ENCODE measurements around the gene GULP1.

GULP1 gene

DNA sequence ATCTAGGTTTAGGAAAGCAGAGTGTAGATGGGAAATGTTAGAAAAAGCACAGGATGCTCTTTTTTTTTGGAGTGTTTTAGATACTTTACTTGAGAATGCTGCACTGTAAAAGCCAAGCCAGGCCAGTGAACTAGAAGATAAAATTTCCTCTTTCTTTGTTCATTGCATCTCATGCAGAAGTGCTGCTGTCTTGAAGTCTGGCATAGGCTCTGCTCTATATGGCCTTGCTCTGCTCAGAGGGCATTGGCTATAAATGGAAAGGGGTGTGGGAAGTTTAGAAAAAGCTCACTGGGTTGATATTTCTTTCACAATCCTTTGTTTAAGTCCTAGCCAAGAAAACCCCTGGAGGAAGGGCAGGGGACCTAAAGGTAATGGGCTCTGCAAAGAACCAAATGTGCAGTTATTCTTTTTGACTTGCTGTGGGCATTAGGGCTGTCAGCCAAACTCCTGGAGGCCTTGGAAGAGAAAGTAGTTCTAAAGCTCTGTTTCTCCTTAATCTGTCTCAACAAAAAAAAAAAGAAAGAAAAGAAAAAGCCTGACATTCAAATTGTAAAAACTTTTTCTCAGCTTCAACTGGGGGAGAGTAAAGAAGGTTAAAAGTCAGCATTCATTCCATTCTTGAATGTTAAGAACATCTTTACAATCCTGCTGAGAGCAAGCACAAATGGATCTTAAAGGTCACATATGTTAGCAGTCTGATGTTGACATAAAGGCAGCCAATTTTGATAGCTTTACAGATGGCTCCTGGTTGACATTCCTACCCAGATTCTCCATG, 338.3 kb downstream of the GULP1 start:
- H3K36me3 ChIP-seq (ENCODE audit: control insufficient read depth, low read length): no peaks in the 10 kb centered on the region
- no peaks in the 10 kb centered on the region for H3K9me3 ChIP-seq (ENCODE audit: control insufficient read depth, insufficient read depth, low read length)
- no peaks in the 10 kb centered on the region for H3F3A ChIP-seq (ENCODE audit: control insufficient read depth, insufficient read depth)
- no peaks in the 10 kb centered on the region for H4K20me1 ChIP-seq (ENCODE audit: control insufficient read depth, insufficient read depth, low read depth, low read length)
- no peak for TF ChIP-seq EZH2phosphoT487 (IDR thresholded peaks at IDR 0.05; ENCODE audit: borderline replicate concordance, low read length)
- TF ChIP-seq CTCF (IDR thresholded peaks at IDR 0.05; ENCODE audit: low read depth, low read length, poor library complexity, severe bottlenecking): no peak
- no peak overlapping the region for H3K4me3 ChIP-seq (ENCODE audit: low read length)
- no peak overlapping the region for H3K27ac ChIP-seq (ENCODE audit: low read depth, low read length)
- no peaks in the 10 kb centered on the region for H3K79me2 ChIP-seq (ENCODE audit: control insufficient read depth, low read length)
- no peaks in the 10 kb centered on the region for H3K27me3 ChIP-seq (ENCODE audit: control insufficient read depth, low read length)
- H3K4me2 ChIP-seq (ENCODE audit: low read length): no peak overlapping the region
- no peaks in the 10 kb centered on the region for H3K4me1 ChIP-seq (ENCODE audit: control insufficient read depth, low read length)
- no peaks in the 10 kb centered on the region for H3K9me2 ChIP-seq (replicated peaks; ENCODE audit: control insufficient read depth, low read length)

GRCh38 chr2:188631037-188631809, 339.5 kb downstream of the GULP1 start:
- no peak overlapping the region for H3K4me3 ChIP-seq (ENCODE audit: low read length)
- H4K20me1 ChIP-seq (ENCODE audit: control insufficient read depth, insufficient read depth, low read depth, low read length): no peaks in the 10 kb centered on the region
- no peaks in the 10 kb centered on the region for H3F3A ChIP-seq (ENCODE audit: control insufficient read depth, insufficient read depth)
- no peaks in the 10 kb centered on the region for H3K79me2 ChIP-seq (ENCODE audit: control insufficient read depth, low read length)
- no peaks in the 10 kb centered on the region for H3K36me3 ChIP-seq (ENCODE audit: control insufficient read depth, low read length)
- no peaks in the 10 kb centered on the region for H3K4me1 ChIP-seq (ENCODE audit: control insufficient read depth, low read length)
- H3K9me2 ChIP-seq (replicated peaks; ENCODE audit: control insufficient read depth, low read length): no peaks in the 10 kb centered on the region
- no peaks in the 10 kb centered on the region for H3K27me3 ChIP-seq (ENCODE audit: control insufficient read depth, low read length)
- TF ChIP-seq EZH2phosphoT487 (IDR thresholded peaks at IDR 0.05; ENCODE audit: borderline replicate concordance, low read length): no peak
- TF ChIP-seq CTCF (IDR thresholded peaks at IDR 0.05; ENCODE audit: low read depth, low read length, poor library complexity, severe bottlenecking): no peak
- H3K4me2 ChIP-seq (ENCODE audit: low read length): no peak overlapping the region
- no peak overlapping the region for H3K27ac ChIP-seq (ENCODE audit: low read depth, low read length)
- no peaks in the 10 kb centered on the region for H3K9me3 ChIP-seq (ENCODE audit: control insufficient read depth, insufficient read depth, low read length)

GRCh38 chr2:188634656-188635055, 343.0 kb downstream of the GULP1 start:
- Histone ChIP-seq H3K4me1 (ENCODE audit: control insufficient read depth, low read length) (no peaks in the 10 kb centered on the region), H3K36me3 (ENCODE audit: control insufficient read depth, low read length) (no peaks in the 10 kb centered on the region), H3K9me3 (ENCODE audit: control insufficient read depth, insufficient read depth, low read length) (no peaks in the 10 kb centered on the region), H3K27me3 (ENCODE audit: control insufficient read depth, low read length) (no peaks in the 10 kb centered on the region), H3K9me2 (replicated peaks; ENCODE audit: control insufficient read depth, low read length) (no peaks in the 10 kb centered on the region), H4K20me1 (ENCODE audit: control insufficient read depth, insufficient read depth, low read depth, low read length) (no peaks in the 10 kb centered on the region), H3F3A (ENCODE audit: control insufficient read depth, insufficient read depth) (no peaks in the 10 kb centered on the region), H3K27ac (ENCODE audit: low read depth, low read length) (no peak overlapping the region), H3K79me2 (ENCODE audit: control insufficient read depth, low read length) (no peaks in the 10 kb centered on the region), H3K4me3 (ENCODE audit: low read length) (no peak overlapping the region), H3K4me2 (ENCODE audit: low read length) (no peak overlapping the region)
- no peak for TF ChIP-seq EZH2phosphoT487 (IDR thresholded peaks at IDR 0.05; ENCODE audit: borderline replicate concordance, low read length)
- TF ChIP-seq CTCF (IDR thresholded peaks at IDR 0.05; ENCODE audit: low read depth, low read length, poor library complexity, severe bottlenecking): no peak
